Superior temporal gyrus (tissue), 1 donor: ENCODE measurements around the gene GLT6D1.

Experiments
- DNase-seq: peaks from one replicate; pipeline ENCODE4 v3.0.0-alpha.2; 2016; ENCODE audit errors: extremely low spot score

Gene GLT6D1

GRCh38 chr9:135584934-135585333 is 54.4 kb downstream of the GLT6D1 start:
- DNase-seq: no peak

GRCh38 chr9:135584371-135584770 is 55.0 kb downstream of the GLT6D1 start:
- DNase-seq: no peak

GRCh38 chr9:135583688-135584011 is 55.7 kb downstream of the GLT6D1 start:
- DNase-seq: no peak

DNA sequence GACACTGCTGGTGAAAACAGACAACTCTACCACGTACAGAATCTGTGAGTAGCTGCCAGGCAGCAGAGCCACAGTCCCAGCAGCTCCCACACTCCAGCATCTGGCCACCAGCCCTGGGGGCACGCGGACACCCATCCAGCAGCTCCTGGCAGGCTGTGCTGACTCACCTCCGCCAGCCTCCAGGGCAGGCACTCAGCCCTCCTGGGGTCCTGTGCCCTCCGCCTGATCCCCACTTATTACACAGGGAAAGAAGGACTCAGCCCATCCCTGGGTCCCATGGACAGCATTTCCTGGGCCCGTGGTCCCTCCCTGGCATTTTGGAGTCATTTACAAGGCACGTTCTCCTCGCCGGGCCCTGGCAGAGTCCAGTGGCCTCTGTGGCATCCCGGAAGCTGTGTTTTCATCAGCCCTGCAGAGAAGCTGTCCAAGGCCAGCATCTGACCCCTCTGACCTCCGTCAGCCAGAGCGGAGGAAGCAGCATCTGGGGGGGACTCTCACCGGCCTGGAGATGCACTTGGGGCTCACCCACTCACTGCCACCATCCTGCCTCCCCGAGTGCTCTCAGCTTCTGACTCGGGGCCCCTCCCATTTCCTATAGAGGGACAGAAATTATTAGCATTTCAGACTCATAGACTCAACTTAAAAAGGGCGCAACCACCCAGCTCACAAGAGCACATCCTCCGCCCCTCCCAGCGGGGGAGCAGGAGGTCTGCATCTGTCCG is 56.2 kb downstream of the GLT6D1 start:
- no peak for DNase-seq

DNA sequence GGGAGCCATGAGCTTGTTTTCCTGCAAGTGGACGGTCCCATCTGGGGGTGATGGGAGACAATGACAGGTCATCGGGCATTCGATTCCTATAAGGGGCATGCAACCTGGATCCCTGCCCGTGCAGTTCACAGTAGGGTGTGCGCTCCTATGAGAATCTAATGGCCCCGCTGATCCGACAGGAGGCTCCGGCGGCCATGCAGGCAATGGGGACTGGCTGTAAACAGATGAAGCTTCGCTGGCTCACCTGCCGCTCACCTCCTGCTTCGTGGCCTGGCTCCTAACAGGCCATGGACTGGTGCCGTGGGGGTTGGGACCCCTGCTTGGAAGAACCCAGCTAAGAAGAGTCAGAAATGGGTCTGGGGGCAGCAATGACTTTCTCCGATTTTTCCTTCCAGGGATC is 56.8 kb downstream of the GLT6D1 start:
- DNase-seq: no peak

DNA sequence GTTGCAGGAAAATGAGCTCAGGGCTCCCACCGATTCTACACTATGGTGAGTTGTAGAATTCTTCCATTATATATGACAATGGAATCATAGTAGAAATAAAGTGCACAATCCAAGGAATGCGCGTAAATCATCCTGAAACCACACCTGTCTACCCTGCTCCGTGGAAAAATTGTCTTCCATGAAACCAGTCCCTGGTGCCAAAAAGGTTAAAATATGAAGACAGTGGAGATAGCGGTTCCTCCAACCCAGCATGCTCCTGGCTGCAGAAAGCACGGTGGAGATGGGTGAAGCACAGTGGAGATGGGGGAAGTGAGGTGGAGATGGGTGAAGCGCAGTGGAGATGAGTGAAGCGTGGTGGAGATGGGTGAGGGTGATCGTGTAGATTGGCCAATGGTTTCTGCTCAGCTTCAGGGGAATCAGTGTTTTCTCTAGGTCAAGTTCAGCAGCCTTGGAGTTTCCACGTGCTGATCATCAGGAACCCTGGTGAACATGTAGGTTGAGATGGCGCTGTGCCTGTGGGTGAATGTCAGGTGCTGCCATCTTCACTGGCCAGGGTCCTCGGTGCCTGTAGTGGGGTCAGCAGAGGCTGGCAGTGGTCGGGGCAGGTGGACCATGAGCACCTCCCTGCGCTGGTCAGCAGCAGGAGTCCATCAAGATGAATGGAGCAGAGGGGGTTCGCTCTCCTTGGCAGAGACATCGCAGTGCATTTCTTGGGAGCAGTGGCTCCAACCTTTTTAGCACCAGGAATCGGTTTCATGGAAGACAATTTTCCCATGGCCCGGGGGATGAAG is 57.5 kb downstream of the GLT6D1 start:
- no peak for DNase-seq

GRCh38 chr9:135580664-135581380 is 58.5 kb downstream of the GLT6D1 start:
- no peak for DNase-seq

GRCh38 chr9:135579889-135580660 is 59.3 kb downstream of the GLT6D1 start:
- DNase-seq: no peak

DNA sequence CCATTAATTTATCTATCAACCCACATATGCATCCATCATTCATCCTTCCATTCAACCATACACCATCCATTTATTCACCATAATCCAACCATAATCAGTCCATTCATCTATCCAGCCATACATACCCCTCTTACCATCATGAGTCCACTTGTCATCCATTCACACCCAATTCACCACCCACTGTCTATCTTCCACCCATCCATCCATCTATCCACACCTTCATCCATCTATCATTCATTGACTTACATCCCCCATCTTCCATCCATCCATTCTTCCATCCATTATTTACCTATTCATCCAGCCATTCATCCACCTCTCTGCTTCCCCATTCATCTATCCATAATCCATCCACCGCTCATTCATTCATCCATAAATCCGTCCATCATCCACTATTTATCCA is 60.0 kb downstream of the GLT6D1 start:
- no peak for DNase-seq

- no peak for DNase-seq
These were observed 62.1 kb downstream of the GLT6D1 start for GRCh38 chr9:135577256-135577655.

GRCh38 chr9:135575995-135576631 is 63.2 kb downstream of the GLT6D1 start:
- no peak for DNase-seq

- DNase-seq: no peak
These were observed 64.4 kb downstream of the GLT6D1 start for GRCh38 chr9:135574943-135575342.

DNA sequence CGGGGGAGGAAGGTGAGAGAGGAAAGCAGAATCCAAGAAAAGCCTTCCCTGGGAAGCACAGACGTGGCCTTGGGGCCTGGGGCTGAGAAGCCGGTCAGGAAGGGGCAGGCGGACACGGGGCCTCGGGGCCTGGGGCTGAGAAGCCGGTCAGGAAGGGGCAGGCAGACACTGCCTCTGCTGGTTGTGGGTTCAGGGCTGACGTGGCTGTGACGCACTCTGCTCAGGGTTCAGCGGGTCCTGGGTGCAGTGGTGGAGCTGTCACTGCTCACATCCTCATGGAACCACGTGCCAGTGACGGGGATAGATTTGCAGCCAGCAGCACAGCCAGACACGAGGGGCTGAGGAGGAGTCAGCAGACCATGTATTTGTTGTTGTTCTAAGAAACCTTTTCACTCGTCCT is 65.0 kb downstream of the GLT6D1 start:
- DNase-seq: no peak
